ENCODE measurements around the gene CALN1. TPM values are rescaled to one million over a fixed set of nuclear protein-coding genes. Genes with fewer than 3 reads are reported as not detected.

The CALN1 gene
- total and polyA plus RNA-seq, 2 experiments from 2014 or later, result 7.6 to 14.5 TPM

- Histone ChIP-seq H3K36me3 (ENCODE audit: insufficient read depth) (no peaks in the 10 kb centered on the region), H3K4me2 (no peak overlapping the region), H3K4me3 (no peak overlapping the region), H4K20me1 (replicated peaks; ENCODE audit: insufficient read depth) (no peaks in the 10 kb centered on the region), H3K27me3 (ENCODE audit: insufficient read depth) (no peaks in the 10 kb centered on the region; the same call in 1 of the 2 replicates), H3K27ac (ENCODE audit: low read depth) (no peak overlapping the region), H3K79me2 (replicated peaks; ENCODE audit: insufficient read depth) (no peaks in the 10 kb centered on the region), H3K9me2 (ENCODE audit: insufficient read depth) (no peaks in the 10 kb centered on the region), H3F3A (replicated peaks; ENCODE audit: low read depth) (no peaks in the 10 kb centered on the region), H2AFZ (no peak overlapping the region), H3K4me1 (ENCODE audit: insufficient read depth) (peaks cover 4% of the 10 kb centered on the region; the same call in 1 of the 2 replicates)
- no peaks in the 10 kb centered on the region for H3K4me1 Mint-ChIP-seq
- DNase-seq (ENCODE audit: low spot score), result no peak
- no peak overlapping the region for H3K27ac Mint-ChIP-seq
- peaks cover 4% of the 10 kb centered on the region; the same call in 1 of the 3 replicates for H3K36me3 Mint-ChIP-seq (ENCODE audit: low read depth)
- H3K9me3 Mint-ChIP-seq, result peaks cover 20% of the 10 kb centered on the region
- no peak for TF ChIP-seq NANOG (IDR thresholded peaks at IDR 0.05; ENCODE audit: borderline replicate concordance)
- TF ChIP-seq CTCF (conservative IDR thresholded peaks at IDR 0.05; ENCODE audit: low read depth in 2 of 2), result no peak
- no peak for TF ChIP-seq CREB1 (CRISPR knock-in tag; IDR thresholded peaks at IDR 0.05; ENCODE audit: low read depth)
- no peak for TF ChIP-seq REST (IDR thresholded peaks at IDR 0.05; ENCODE audit: unreplicated experiment)
- TF ChIP-seq EZH2phosphoT487 (IDR thresholded peaks at IDR 0.05; ENCODE audit: unreplicated experiment), result no peak
- no peak for TF ChIP-seq ZNF331 (CRISPR knock-in tag; IDR thresholded peaks at IDR 0.05; ENCODE audit: low read depth)
- no peak for TF ChIP-seq STAT1 (IDR thresholded peaks at IDR 0.05; ENCODE audit: unreplicated experiment)
- no peak for TF ChIP-seq ZNF462 (CRISPR knock-in tag; IDR thresholded peaks at IDR 0.05)
- TF ChIP-seq EZH2 (IDR thresholded peaks at IDR 0.05; ENCODE audit: low read depth, unreplicated experiment), result no peak
- TF ChIP-seq ZNF114 (CRISPR knock-in tag; IDR thresholded peaks at IDR 0.05), result no peak
- TF ChIP-seq JUNB (IDR thresholded peaks at IDR 0.05; ENCODE audit: unreplicated experiment), result no peak
- TF ChIP-seq ETS1 (IDR thresholded peaks at IDR 0.05), result no peak
- no peak for ATAC-seq
- no peak overlapping the region for H3K4me3 Mint-ChIP-seq
- H3K27me3 Mint-ChIP-seq (ENCODE audit: insufficient read depth, low read depth, poor library complexity), result peaks cover 4% of the 10 kb centered on the region
Observed at GRCh38 chr7:71754828-71755227, 657.3 kb downstream of the CALN1 start.

Measured in GM23338 (cell line).